Measurements from ENCODE around the gene CELA3A. TPM values are rescaled to one million over a fixed set of nuclear protein-coding genes. Genes with fewer than 3 reads are reported as not detected.

Gene CELA3A
- total RNA-seq, 1 experiment from 2014 or later, result not detected

GRCh38 chr1:22039594-22040285 is 38.3 kb downstream of the CELA3A start:
- in situ Hi-C loops (cut with HindIII; ENCODE audit: low sequenced_read_pairs), result no loop called here
- no peak for DNase-seq (ENCODE audit: low spot score)

- in situ Hi-C loops (cut with HindIII; ENCODE audit: low sequenced_read_pairs), result no loop called here
Observed at GRCh38 chr1:22040286-22040623, 38.8 kb downstream of the CELA3A start.

GRCh38 chr1:22041505-22041904 is 40.0 kb downstream of the CELA3A start:
- in situ Hi-C loops (cut with HindIII; ENCODE audit: low sequenced_read_pairs), result no loop called here

More at GRCh38 chr1:22040286-22040623, 38.8 kb downstream of the CELA3A start:
- DNase-seq (ENCODE audit: low spot score), result no peak

GRCh38 chr1:22043198-22043769 is 41.8 kb downstream of the CELA3A start:
- DNase-seq (ENCODE audit: low spot score), result no peak
- in situ Hi-C loops (cut with HindIII; ENCODE audit: low sequenced_read_pairs), result no loop called here

More at GRCh38 chr1:22041505-22041904, 40.0 kb downstream of the CELA3A start:
- no peak for DNase-seq (ENCODE audit: low spot score)

- DNase-seq (ENCODE audit: low spot score), result no peak
- in situ Hi-C loops (cut with HindIII; ENCODE audit: low sequenced_read_pairs), result no loop called here
Observed at GRCh38 chr1:22044690-22045420, 43.4 kb downstream of the CELA3A start.

GRCh38 chr1:22045604-22046228 is 44.3 kb downstream of the CELA3A start:
- in situ Hi-C loops (cut with HindIII; ENCODE audit: low sequenced_read_pairs), result no loop called here
- DNase-seq (ENCODE audit: low spot score), result no peak

- in situ Hi-C loops (cut with HindIII; ENCODE audit: low sequenced_read_pairs), result no loop called here
- DNase-seq (ENCODE audit: low spot score), result no peak
Observed at GRCh38 chr1:22048351-22049192, 47.1 kb downstream of the CELA3A start.

- in situ Hi-C loops (cut with HindIII; ENCODE audit: low sequenced_read_pairs), result no loop called here
- DNase-seq (ENCODE audit: low spot score), result no peak
Observed at GRCh38 chr1:22050330-22050729, 48.9 kb downstream of the CELA3A start.

- DNase-seq (ENCODE audit: low spot score), result no peak
- in situ Hi-C loops (cut with HindIII; ENCODE audit: low sequenced_read_pairs), result no loop called here
Observed at GRCh38 chr1:22051607-22052114, 50.2 kb downstream of the CELA3A start.

- in situ Hi-C loops (cut with HindIII; ENCODE audit: low sequenced_read_pairs), result no loop called here
- peak; percentile 96 for DNase-seq (ENCODE audit: low spot score)
Observed at GRCh38 chr1:22052115-22053016, 50.9 kb downstream of the CELA3A start, which contains the start of gene CDC42. TSS of gene CDC42 (plus strand) at chr1:22052709. CDS start at chr1:22078479, 25,770 bp downstream.

- in situ Hi-C loops (cut with HindIII; ENCODE audit: low sequenced_read_pairs), result no loop called here
- peak; percentile 60 for DNase-seq (ENCODE audit: low spot score)
Observed at GRCh38 chr1:22053017-22053860, 51.8 kb downstream of the CELA3A start.

- no peak for DNase-seq (ENCODE audit: low spot score)
- in situ Hi-C loops (cut with HindIII; ENCODE audit: low sequenced_read_pairs), result no loop called here
Observed at GRCh38 chr1:22053861-22054770, 52.7 kb downstream of the CELA3A start.

GRCh38 chr1:22055463-22055862 is 54.0 kb downstream of the CELA3A start:
- DNase-seq (ENCODE audit: low spot score), result no peak
- in situ Hi-C loops (cut with HindIII; ENCODE audit: low sequenced_read_pairs), result no loop called here

GRCh38 chr1:22056043-22056442 is 54.6 kb downstream of the CELA3A start:
- in situ Hi-C loops (cut with HindIII; ENCODE audit: low sequenced_read_pairs), result no loop called here
- DNase-seq (ENCODE audit: low spot score), result no peak

GRCh38 chr1:22056936-22057335 is 55.5 kb downstream of the CELA3A start:
- no peak for DNase-seq (ENCODE audit: low spot score)
- in situ Hi-C loops (cut with HindIII; ENCODE audit: low sequenced_read_pairs), result no loop called here

- DNase-seq (ENCODE audit: low spot score), result no peak
- in situ Hi-C loops (cut with HindIII; ENCODE audit: low sequenced_read_pairs), result no loop called here
Observed at GRCh38 chr1:22057861-22058260, 56.4 kb downstream of the CELA3A start.

Data from G401 (cell line).